Activated CD4-positive, alpha-beta T cell treated with anti-CD3 and anti-CD28 coated beads for 48 hours (primary cell): ENCODE measurements around the gene MEX3A.
A peak's percentile ranks its signal among the peaks of the same experiment; 100 is the strongest.
"Not testable (repeated sequence)": the region's sequence is repeated elsewhere in the genome, so short reads cannot be mapped to it uniquely, and the experiment has no call there.

Experiments
- DNase-seq: peaks from one replicate; pipeline ENCODE4 v3.0.0-alpha.2; 2020

The MEX3A gene

DNA sequence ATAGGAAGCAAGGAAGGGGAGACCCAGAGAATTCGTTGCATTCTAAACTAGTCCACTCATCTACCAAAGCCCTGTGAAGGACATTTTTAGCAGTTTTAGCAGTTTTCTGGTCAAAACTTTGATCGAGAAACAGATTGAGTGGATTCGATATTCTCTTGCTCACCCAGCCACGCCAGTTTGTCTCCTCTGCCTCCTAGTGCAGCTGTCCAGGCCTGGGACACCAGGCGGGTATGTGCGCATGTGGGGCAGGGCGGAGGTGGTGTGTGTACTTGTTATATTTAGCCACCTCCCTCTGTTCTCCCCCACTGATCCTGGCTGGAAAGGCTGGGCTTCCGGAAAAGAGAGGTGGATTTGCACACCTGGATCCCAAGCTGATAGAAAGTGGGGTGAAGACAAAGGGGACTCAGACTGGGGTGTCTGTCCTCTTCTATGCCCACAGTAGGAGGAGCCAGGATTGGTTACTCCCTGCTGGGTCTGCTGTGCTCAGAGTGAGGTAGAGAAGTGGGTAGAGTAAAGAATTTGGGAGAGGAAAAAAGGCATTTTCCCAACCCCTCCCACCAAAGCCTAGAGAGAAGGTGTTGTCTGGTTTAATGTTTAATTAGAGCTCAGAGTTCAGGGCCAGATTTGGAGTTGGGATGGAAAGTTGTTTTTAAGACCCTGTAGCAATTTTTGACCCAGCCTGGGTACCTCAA is 36.1 kb upstream of the MEX3A start:
- no peak for DNase-seq

- no peak for DNase-seq
These were observed 35.3 kb upstream of the MEX3A start for GRCh38 chr1:156117414-156118176.

DNA sequence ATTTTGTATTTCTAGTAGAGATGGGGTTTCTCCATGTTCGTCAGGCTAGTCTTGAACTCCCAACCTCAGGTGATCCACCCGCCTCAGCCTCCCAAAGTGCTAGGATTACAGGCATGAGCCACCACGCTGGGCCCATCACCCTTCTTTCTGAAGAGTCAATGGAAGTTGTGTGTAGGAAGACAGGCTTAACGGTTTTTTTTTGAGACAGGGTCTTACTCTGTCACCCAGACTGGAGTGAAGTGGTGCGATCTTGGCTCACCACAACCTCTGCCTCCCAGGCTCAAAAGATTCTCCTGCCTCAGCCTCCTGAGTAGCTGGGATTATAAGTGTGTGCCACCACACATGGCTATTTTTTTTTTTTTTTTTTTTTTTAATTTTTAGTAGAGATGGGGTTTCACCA is 34.5 kb upstream of the MEX3A start:
- DNase-seq: not testable (repeated sequence)

DNA sequence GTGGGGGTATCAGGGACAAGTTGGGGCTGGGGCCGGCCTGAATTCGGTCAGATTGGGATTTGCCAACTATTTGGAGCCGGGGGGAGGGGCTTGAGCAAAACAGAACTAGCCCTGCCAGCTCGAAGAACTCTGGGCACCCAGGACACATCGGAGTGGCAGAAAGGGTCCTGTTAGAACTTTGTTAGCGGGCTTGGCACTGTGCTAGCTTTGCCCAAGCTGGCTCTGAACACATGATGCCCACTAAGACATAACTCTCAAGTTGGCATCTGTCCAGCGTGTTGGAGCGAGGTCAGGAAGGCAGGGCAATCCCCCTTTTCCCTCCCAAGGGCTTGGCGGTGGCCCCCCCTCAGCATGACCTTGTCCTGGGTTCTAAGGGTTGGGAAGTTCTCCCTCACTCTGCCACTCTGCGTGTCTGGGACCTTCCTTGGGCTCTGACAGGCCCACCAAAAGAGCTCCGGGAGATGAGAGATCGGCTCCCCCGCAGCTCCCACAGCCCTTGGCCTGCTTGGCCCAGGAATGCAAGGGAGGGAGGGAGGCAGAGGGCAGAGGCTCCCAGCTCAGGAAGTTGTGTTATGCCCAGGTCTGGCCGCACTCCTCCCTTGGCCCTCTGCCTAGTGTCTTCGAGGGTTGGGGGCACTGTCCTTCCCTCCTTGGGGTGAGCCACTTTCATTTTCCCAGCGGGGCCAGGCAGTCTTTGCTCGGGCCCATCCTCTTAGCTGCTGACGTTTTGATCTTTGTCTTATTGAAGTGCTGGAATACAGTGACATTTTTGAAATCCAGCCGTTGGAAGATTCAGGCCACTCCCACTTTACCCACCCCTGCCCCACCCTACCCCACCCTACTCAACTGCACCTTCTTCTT is 33.5 kb upstream of the MEX3A start:
- no peak for DNase-seq

- DNase-seq: no peak
These were observed 32.8 kb upstream of the MEX3A start for GRCh38 chr1:156114919-156115513.

GRCh38 chr1:156114101-156114918 is 32.0 kb upstream of the MEX3A start, which contains the start of gene LMNA:
TSS of gene LMNA (plus strand) at chr1:156114711. CDS start at chr1:156114919, 208 bp downstream.
- DNase-seq: peak; percentile 86

DNA sequence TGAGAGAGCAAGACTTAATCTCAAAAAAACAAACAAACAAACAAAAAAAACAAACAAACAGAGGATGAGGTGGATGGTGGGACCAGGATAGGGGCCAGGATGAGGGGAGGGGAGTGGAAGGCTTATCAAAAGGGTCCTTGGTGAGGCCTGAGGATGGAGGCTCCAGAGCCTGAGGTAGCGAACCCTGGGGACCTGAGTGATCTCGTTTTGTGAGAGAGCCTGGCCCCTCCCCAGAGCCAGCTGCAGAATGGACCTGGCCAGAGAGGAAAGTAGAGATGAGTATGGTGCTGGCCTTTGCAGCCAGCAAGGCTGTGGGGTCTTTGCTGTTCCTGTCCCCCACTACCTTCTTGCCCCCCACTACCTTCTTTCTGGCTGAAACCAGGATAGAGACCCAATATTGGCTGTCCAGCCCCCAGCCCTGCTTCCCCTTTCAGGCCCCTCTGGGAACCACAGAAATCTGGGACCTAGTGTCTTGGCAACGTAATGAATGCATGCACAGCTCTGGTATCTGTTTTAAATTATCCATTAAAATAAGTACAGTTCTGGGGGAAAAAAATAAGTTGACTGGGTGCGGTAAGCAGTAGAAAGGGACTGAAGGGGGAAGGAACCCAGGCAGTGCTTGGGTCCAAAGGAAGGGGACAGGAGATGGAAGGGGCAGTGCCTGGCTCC is 31.2 kb upstream of the MEX3A start:
- no peak for DNase-seq

DNA sequence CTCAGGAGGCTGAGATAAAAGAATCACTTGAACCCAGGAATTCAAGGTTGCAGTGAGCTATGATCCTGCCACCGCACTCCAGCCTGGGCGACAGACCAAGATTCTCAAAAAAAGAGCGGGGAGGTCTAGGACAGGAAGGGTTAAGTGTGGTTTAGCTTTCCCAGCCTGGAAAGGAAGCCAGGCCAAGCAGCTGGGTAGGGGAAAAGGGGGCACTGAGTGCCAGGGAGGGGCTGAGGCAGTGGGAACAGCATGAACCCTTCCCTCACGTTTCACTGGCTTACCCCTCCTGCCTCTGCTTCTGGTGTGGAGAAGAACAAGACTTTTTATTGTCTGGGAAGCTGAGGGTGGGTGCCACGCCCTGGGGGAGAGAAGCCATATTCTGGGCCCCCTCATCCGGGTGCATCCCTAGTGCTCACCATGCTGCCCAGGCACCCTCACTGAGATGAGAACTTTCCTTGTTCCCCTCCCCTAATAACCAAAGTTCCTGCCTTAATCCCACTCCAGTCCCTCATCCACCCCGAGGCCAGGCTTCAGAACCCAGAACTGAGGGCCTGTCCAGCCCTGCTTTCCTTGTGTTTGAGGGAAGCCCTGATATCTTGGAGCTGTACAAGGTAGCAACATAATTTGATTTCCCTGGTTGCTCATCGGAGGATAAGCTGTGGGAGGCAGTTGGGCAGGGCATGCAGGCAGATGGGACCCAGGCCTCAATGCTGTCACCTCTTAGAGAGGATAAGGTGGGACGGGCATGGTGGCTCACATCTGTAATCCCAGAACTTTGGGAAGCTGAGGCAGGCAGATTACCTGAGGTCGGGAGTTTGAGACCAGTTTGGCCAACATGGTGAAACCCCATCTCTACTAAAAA is 30.2 kb upstream of the MEX3A start:
- no peak for DNase-seq

- DNase-seq: no peak
These were observed 29.2 kb upstream of the MEX3A start for GRCh38 chr1:156111355-156111962.

DNA sequence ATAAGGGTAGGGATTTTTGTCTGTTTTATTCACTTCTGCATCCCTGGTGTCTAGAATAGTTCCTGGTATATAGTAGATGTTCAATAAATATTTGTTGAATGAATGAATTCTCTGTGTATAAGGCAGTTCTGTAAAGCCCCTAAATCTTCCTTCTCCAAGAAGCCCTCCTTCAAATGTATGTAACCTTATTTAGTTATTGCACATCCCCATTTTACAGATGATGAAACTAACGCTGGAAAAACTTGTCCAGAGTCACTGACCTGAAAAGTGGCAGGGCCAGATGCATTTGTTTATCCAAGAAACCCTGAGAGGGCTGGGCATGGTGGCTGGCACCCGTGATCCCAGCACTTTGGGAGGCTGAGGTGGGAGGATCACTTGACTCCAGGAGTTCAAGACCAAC is 28.0 kb upstream of the MEX3A start:
- DNase-seq: no peak

- DNase-seq: no peak
These were observed 26.5 kb upstream of the MEX3A start for GRCh38 chr1:156108664-156109241.

DNA sequence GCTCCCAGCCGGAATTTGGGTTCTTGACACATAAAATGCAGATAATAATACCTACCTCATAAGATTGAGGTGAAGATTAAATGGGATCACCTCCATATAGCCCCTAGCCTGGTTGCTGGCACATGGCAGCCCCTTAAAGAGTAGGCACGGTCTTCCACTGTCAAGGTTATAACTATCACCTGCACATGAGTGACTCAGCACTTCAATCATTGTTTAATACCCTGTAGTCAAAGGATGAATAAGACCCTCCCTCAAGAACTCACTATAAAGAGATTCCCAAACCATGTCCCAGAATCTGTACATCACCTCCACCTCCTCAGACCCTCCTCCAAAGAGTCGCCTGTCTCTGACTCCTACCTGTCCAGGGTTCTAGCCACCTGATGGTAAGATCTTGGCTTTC is 25.8 kb upstream of the MEX3A start:
- DNase-seq: no peak

- DNase-seq: no peak
These were observed 24.6 kb upstream of the MEX3A start for GRCh38 chr1:156106624-156107488.

GRCh38 chr1:156104861-156105832 is 22.9 kb upstream of the MEX3A start:
- DNase-seq: no peak

DNA sequence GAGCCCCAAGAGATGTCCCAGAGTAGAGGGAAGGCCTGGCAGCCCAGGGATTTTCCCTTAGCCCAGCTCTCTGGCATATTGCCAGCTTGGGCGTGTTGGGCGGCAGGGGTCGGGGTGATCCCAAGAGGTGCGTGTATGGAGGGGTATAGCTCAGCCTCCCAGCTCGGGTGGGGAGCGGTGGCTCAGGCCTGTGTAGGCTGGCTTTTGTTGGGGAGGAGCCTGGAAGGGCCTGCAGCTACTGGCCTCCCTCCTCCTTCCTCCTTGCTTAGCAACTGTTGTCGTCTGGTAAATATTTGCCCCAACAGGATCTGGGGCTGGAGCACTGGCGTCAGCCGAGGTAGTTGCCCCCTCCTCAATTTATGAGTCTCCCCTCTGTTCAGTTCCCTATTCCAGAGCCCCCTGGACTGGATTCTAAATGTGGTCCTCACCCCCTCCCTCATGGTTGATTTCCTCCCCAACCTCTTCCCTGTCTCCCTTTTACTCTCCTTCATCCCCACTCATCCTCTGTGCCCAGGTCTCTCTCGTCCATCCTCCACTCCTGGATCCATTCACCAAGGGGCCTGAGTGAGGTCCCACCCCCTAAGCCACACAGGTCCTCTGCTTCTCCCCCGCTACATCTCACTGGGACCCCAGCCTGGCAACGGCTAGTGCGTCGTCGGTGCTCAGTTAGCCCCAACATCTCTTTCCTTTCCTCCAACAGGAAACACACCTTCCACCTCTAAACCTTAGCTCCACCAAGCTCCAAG is 22.0 kb upstream of the MEX3A start:
- peak; percentile 51 for DNase-seq

DNA sequence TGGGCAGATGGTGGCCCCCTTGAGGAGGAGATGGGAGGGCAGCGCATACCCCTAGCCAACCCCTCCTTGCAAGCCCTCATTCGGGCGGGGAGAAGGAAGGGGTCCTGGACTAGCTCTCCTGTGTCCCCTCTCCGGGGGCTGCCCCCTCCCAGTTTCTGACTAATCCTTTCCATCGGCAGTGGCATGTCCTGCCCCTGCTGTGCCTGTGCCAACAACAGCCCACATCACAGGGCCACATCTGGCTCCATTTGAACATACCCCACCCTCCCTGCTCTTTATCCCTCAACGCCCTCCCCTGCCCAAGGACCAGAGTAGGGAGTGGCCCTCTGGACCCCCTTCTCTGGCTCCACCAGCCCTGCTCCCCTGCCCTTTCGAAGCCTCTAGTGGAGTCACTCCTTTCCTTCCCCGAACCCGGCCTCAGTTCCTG is 21.3 kb upstream of the MEX3A start:
- DNase-seq: peak; percentile 63
